Keratinocyte (primary cell): ENCODE data around the gene CSNK2A1. TPM values are rescaled to one million over a fixed set of nuclear protein-coding genes. Genes with fewer than 3 reads are reported as not detected.
A peak's percentile ranks its signal among the peaks of the same experiment; 100 is the strongest.

ENCODE experiments used
- DNase-seq: peaks from one replicate; pipeline ENCODE4 v3.0.0-alpha.2; 2011; ENCODE audit warnings: low read depth, missing footprints, low spot score
- FAIRE-seq: peaks from 2 replicates; lab custom pipeline; 2011; peaks lifted over from hg19 to GRCh38; lab: Jason Lieb, UNC
- H2AFZ ChIP-seq: 2 replicates; pipeline ENCODE4 v1.6.0; 2012; ENCODE audit warnings: low read length, control low read depth, inconsistent platforms; ENCODE audit not compliant: control insufficient read depth
- H3K27ac ChIP-seq: 2 replicates; pipeline ENCODE4 v1.5.1; 2011; ENCODE audit warnings: low read length; ENCODE audit not compliant: control insufficient read depth, insufficient read depth
- H3K27me3 ChIP-seq: 3 replicates; pipeline ENCODE4 v1.6.0; 2011; ENCODE audit warnings: low read length; ENCODE audit not compliant: control insufficient read depth, insufficient read depth; ENCODE audit errors: extremely low read depth
- H3K36me3 ChIP-seq, 2 experiments: 2 replicates in 1 of 2; 3 replicates in 1 of 2; pipeline ENCODE4 v1.5.1; 2011; ENCODE audit warnings: low read length in 2 of 2, mild to moderate bottlenecking in 1 of 2; ENCODE audit not compliant: control insufficient read depth in 2 of 2, insufficient read depth in 2 of 2; ENCODE audit errors: extremely low read depth in 1 of 2
- H3K4me1 ChIP-seq: 3 replicates; pipeline ENCODE4 v1.5.1; 2011; ENCODE audit warnings: low read length; ENCODE audit not compliant: control insufficient read depth, insufficient read depth; ENCODE audit errors: extremely low read depth
- H3K4me2 ChIP-seq: 3 replicates; pipeline ENCODE4 v1.6.0; 2011; ENCODE audit warnings: low read depth, low read length; ENCODE audit not compliant: control insufficient read depth, insufficient read depth; ENCODE audit errors: extremely low read depth
- H3K4me3 ChIP-seq, 3 experiments: fragments of 200-600 bp in 1 of 3; sonication (generic) in 1 of 3; 2 replicates in 2 of 3; 3 replicates in 1 of 3; pipeline ENCODE4 v1.5.1; 2011 to 2016; ENCODE audit warnings: low read length in 3 of 3, mild to moderate bottlenecking in 3 of 3, control low read depth in 2 of 3, inconsistent platforms in 1 of 3, low read depth in 1 of 3, mixed read lengths in 1 of 3, mixed run types in 1 of 3, moderate library complexity in 1 of 3; ENCODE audit not compliant: control insufficient read depth in 2 of 3, insufficient read depth in 2 of 3; ENCODE audit errors: extremely low read depth in 1 of 3
- H3K79me2 ChIP-seq: 2 replicates; pipeline ENCODE4 v1.6.0; 2012; ENCODE audit warnings: low read length; ENCODE audit not compliant: control insufficient read depth, insufficient read depth
- H3K9ac ChIP-seq: 3 replicates; pipeline ENCODE4 v1.6.0; 2011; ENCODE audit warnings: low read length; ENCODE audit not compliant: control insufficient read depth, insufficient read depth; ENCODE audit errors: extremely low read depth
- H3K9me1 ChIP-seq: 3 replicates; pipeline ENCODE4 v1.6.0; 2011; ENCODE audit warnings: low read length; ENCODE audit not compliant: control insufficient read depth, insufficient read depth; ENCODE audit errors: extremely low read depth
- H3K9me3 ChIP-seq: 2 replicates; pipeline ENCODE4 v1.5.1; 2012; ENCODE audit warnings: low read depth, low read length; ENCODE audit not compliant: control insufficient read depth
- H4K20me1 ChIP-seq: 3 replicates; pipeline ENCODE4 v1.6.0; 2011; ENCODE audit warnings: low read length; ENCODE audit not compliant: control insufficient read depth, insufficient read depth; ENCODE audit errors: extremely low read depth
- CTCF ChIP-seq, 3 experiments: IDR thresholded peaks in 1 of 3; conservative IDR thresholded peaks in 1 of 3; optimal IDR thresholded peaks in 1 of 3; 2 replicates in 2 of 3; 3 replicates in 1 of 3; pipeline versions ENCODE3 to v1.5.1; 2011; ENCODE audit warnings: low read length in 3 of 3, mild to moderate bottlenecking in 3 of 3, moderate library complexity in 2 of 3, control low read depth in 1 of 3, inconsistent platforms in 1 of 3; ENCODE audit not compliant: insufficient read depth in 2 of 3; ENCODE audit errors: extremely low read depth in 1 of 3
- EZH2 ChIP-seq: IDR thresholded peaks from one replicate; pipeline ENCODE4 v1.6.1; 2012; ENCODE audit warnings: inconsistent platforms, mild to moderate bottlenecking, low read length, moderate library complexity
- dilution Hi-C: fragments of 300-500 bp; cut with MboI; formaldehyde crosslinking; loops from one replicate; pipeline ENCODE4 v1.7.0; 2020; ENCODE audit warnings: low sequenced_read_pairs; ENCODE audit not compliant: extremely low pct_ligation_motif_present
- polyA plus RNA-seq, 5 experiments: library from polyadenylated mRNA; depleted of rRNA in 3 of 5; stranded (reverse) in 3 of 5; stranded (forward) in 1 of 5; unstranded in 1 of 5; fragments of >200 nt; gene quantifications; 1 replicate in 1 of 5; 2 replicates in 3 of 5; 3 replicates in 1 of 5; pipeline versions ENCODE4 v1.2.1 to v1.2.3, GENCODE V29; 2011 to 2012; ENCODE audit warnings: missing spikeins in 2 of 5, low read depth in 1 of 5, low replicate concordance in 1 of 5

CSNK2A1 gene
- polyA plus RNA-seq, 1 donor (not counting 4 experiments of a cell fraction or from before 2014, with no cell fraction given) = 122 TPM

- Histone ChIP-seq H3K9ac (peak overlapping the region; percentile 96), H3K27ac (peak overlapping the region; percentile 96), H3K36me3 (peaks cover 0 to 19% of the 10 kb centered on the region in 2 experiments), H3K4me2 (peak overlapping the region; percentile 97), H3K27me3 (no peaks in the 10 kb centered on the region), H3K4me1 (peaks cover 25% of the 10 kb centered on the region), H3K9me3 (no peaks in the 10 kb centered on the region), H3K9me1 (no peaks in the 10 kb centered on the region), H3K79me2 (peaks cover 43% of the 10 kb centered on the region), H4K20me1 (peaks cover 4% of the 10 kb centered on the region), H2AFZ (peak overlapping the region; percentile 95), H3K4me3 (peak overlapping the region in 2 of 3 experiments; percentile 81 to 87)
- FAIRE-seq (no peak), DNase-seq (no peak)
- TF ChIP-seq EZH2 = no peak
- no peak for TF ChIP-seq CTCF (optimal IDR thresholded peaks at IDR 0.05 in 1 of 3, IDR thresholded peaks at IDR 0.05 in 1 of 3, conservative IDR thresholded peaks at IDR 0.05 in 1 of 3; ENCODE audit: extremely low read depth in 1 of 3, insufficient read depth in 2 of 3, low read length in 3 of 3)
- dilution Hi-C loops = no loop called here
Measured at GRCh38 chr20:544153-544725, 649 bp upstream of the CSNK2A1 start.

- H2AFZ ChIP-seq = no peak overlapping the region
- no peaks in the 10 kb centered on the region for H3K27me3 ChIP-seq
- H3K36me3 ChIP-seq = peaks cover 0 to 23% of the 10 kb centered on the region in 2 experiments
- peak overlapping the region; percentile 96 for H3K9ac ChIP-seq
- no peak for TF ChIP-seq EZH2
- TF ChIP-seq CTCF (optimal IDR thresholded peaks at IDR 0.05 in 1 of 3, IDR thresholded peaks at IDR 0.05 in 1 of 3, conservative IDR thresholded peaks at IDR 0.05 in 1 of 3; ENCODE audit: extremely low read depth in 1 of 3, insufficient read depth in 2 of 3, low read length in 3 of 3) = no peak
- H3K9me3 ChIP-seq = no peaks in the 10 kb centered on the region
- H3K4me1 ChIP-seq = peaks cover 29% of the 10 kb centered on the region
- H3K27ac ChIP-seq = peak overlapping the region; percentile 96
- dilution Hi-C loops = no loop called here
- peak overlapping the region; percentile 81 to 97 (median 87) for H3K4me3 ChIP-seq
- no peak for DNase-seq
- no peak for FAIRE-seq
- H3K79me2 ChIP-seq = peaks cover 57% of the 10 kb centered on the region
- H3K4me2 ChIP-seq = peak overlapping the region; percentile 62
- peaks cover 6% of the 10 kb centered on the region for H4K20me1 ChIP-seq
- H3K9me1 ChIP-seq = no peaks in the 10 kb centered on the region
Measured at GRCh38 chr20:542777-543368, 717 bp downstream of the CSNK2A1 start.
